ENCODE results near the gene KLHL36. TPM values are rescaled to one million over a fixed set of nuclear protein-coding genes. Genes with fewer than 3 reads are reported as not detected.

KLHL36 gene
- total RNA-seq, 1 experiment from 2014 or later: 36.7 TPM

DNA sequence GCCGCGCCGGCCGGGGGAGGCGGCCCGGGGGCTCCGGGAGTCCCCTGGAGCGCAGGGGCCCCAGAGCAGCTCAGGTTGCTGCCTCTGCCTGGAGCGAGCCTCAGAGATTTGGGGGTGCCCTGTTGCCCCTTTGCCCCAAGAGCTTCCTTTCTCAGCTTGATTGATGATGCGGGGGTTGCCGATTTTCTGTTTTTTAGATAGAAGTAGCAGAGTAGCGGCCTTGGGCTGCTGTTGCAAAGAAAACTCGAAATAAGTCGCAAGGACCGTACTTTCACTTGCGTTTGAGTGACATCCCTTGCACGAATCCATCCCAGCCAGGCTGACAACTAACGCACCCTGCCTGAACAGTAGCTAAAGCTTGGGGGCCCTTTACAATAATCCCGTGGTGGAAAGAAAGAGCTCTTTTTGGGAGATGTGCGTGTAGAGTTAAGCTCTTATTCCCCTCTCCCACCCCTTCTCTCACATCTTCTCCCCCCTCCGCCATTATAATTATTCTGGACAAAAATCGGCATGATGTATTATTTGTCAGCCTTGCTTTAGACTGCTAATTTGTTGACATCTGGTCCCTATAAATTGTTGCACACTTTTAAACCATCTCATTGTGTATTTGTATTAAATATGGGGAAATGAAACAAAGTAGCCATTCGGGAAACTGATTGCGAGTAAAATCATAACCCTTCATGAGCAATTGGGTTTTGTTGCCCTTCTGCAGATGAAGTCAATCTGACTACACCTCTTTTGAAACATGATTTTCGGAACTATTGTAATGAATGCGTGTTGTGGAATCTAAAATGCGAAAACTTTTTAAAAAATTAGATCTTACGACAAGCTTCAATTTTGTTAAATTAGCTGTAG lies 52.4 kb downstream of the KLHL36 start:
- Histone ChIP-seq H3K27me3 (ENCODE audit: insufficient read depth, low read length) (no peaks in the 10 kb centered on the region), H3K4me1 (ENCODE audit: insufficient read depth, low read length) (no peaks in the 10 kb centered on the region), H3K79me2 (ENCODE audit: insufficient read depth, low read length) (peaks cover 42% of the 10 kb centered on the region), H2BK5ac (ENCODE audit: insufficient read length, low read length) (no peak overlapping the region), H3K14ac (ENCODE audit: insufficient read depth, low read length) (no peak overlapping the region), H2AK5ac (ENCODE audit: insufficient read length, low read length) (no peak overlapping the region), H3K23me2 (ENCODE audit: insufficient read length, low read depth, low read length, poor library complexity, severe bottlenecking) (peaks cover 8% of the 10 kb centered on the region), H2BK20ac (ENCODE audit: low read depth, low read length, poor library complexity, severe bottlenecking) (no peak overlapping the region), H3K9me3 (ENCODE audit: control insufficient read depth, low read depth, low read length) (no peaks in the 10 kb centered on the region), H3K56ac (ENCODE audit: insufficient read length, low read depth, low read length) (no peak overlapping the region), H4K8ac (replicated peaks; ENCODE audit: insufficient read length, low read depth, low read length) (no peak overlapping the region), H3K4ac (ENCODE audit: low read depth, low read length) (no peak overlapping the region), H4K91ac (ENCODE audit: insufficient read length, low read depth, low read length) (no peak overlapping the region), H4K5ac (ENCODE audit: insufficient read length, low read depth, low read length) (no peak overlapping the region), H2BK15ac (ENCODE audit: low read depth, low read length) (no peak overlapping the region), H3K4me2 (ENCODE audit: insufficient read depth, insufficient read length, low read length) (peak overlapping the region; percentile 86), H3K79me1 (ENCODE audit: insufficient read depth, low read depth, low read length, poor library complexity, severe bottlenecking) (peaks cover 2% of the 10 kb centered on the region), H3K27ac (ENCODE audit: insufficient read length, low read depth, low read length) (no peak overlapping the region), H4K20me1 (ENCODE audit: control insufficient read depth, insufficient read depth, insufficient read length) (no peaks in the 10 kb centered on the region), H2BK120ac (ENCODE audit: low read depth, low read length, poor library complexity, severe bottlenecking) (no peak overlapping the region), H3K18ac (ENCODE audit: insufficient read length, low read depth, low read length) (no peak overlapping the region), H3K9ac (ENCODE audit: extremely low read depth, insufficient read length, low read length) (peak overlapping the region; percentile 67), H3T11ph (ENCODE audit: low read length) (no peak overlapping the region), H2AFZ (ENCODE audit: low read length) (no peak overlapping the region), H2BK12ac (ENCODE audit: insufficient read length, low read depth, low read length) (no peak overlapping the region), H3K23ac (ENCODE audit: insufficient read length, low read depth, low read length) (no peak overlapping the region)
- no CpG with 5 or more reads among the region's 28 CpGs for WGBS (ENCODE audit: extremely low coverage, insufficient read length, low lambda C conversion rate)
- Mint-ChIP-seq H3K4me1 (peaks cover 39 to 43% of the 10 kb centered on the region in 2 experiments), H3K36me3 (ENCODE audit: insufficient read depth in 1 of 3, low read depth in 3 of 3) (peaks cover 2 to 6% (median 4%) of the 10 kb centered on the region in 3 experiments; a peak in 5 of 7 replicates), H3K9me3 (peaks cover 0 to 5% of the 10 kb centered on the region in 2 experiments; a peak in 3 of 5 replicates), H3K27ac (peak overlapping the region; percentile 85 to 97 (median 92)), H3K4me3 (peak overlapping the region; percentile 97 to 99), H3K27me3 (ENCODE audit: low read depth) (no peaks in the 10 kb centered on the region)
- DNase-seq: no peak
- TF ChIP-seq CTCF (conservative IDR thresholded peaks at IDR 0.05): no peak
